ENCODE data around the gene OPN1LW. TPM values are rescaled to one million over a fixed set of nuclear protein-coding genes. Genes with fewer than 3 reads are reported as not detected.

Gene OPN1LW
- polyA plus RNA-seq, 1 experiment: not detected

DNA sequence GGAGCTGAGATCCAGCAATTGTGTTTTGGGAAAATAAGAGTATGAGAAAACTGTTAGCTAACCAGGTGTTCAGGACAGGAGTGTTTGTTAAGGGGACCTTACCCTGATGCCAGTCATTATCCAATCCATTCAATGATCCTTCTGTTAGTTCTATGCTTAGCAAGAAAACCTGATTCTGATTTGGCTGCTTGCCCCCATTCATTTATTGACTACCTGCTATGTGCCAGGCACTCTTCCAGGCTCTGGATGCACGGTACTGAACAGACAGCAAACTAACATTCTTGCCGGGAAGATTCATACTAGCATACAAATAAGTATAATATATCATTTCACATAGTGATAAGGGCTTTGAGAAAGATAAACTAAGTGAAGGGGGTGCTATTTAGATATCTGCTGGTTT, 45.5 kb upstream of the OPN1LW start:
- Histone ChIP-seq H3K27me3 (ENCODE audit: control insufficient read depth, insufficient read depth, low read length) (peaks cover 2% of the 10 kb centered on the region), H3K9me3 (ENCODE audit: control insufficient read depth, insufficient read depth, low read length) (no peaks in the 10 kb centered on the region), H3K27ac (ENCODE audit: low read depth, low read length) (no peak overlapping the region), H3K4me3 (ENCODE audit: low read depth, low read length) (no peak overlapping the region)
- POLR2A ChIA-PET: no interaction called here
- CTCF ChIA-PET: no interaction called here
- no peak for DNase-seq (ENCODE audit: low read depth, low spot score)
- TF ChIP-seq CTCF (IDR thresholded peaks at IDR 0.05; ENCODE audit: low read depth, low read length): no peak

- H3K27ac ChIP-seq (ENCODE audit: low read depth, low read length): no peak overlapping the region
- no peaks in the 10 kb centered on the region for H3K9me3 ChIP-seq (ENCODE audit: control insufficient read depth, insufficient read depth, low read length)
- peaks cover 12% of the 10 kb centered on the region for H3K27me3 ChIP-seq (ENCODE audit: control insufficient read depth, insufficient read depth, low read length)
- ChIA-PET POLR2A (no interaction called here), CTCF (no interaction called here)
- no peak for DNase-seq (ENCODE audit: low read depth, low spot score)
- no peak for TF ChIP-seq CTCF (IDR thresholded peaks at IDR 0.05; ENCODE audit: low read depth, low read length)
- no peak overlapping the region for H3K4me3 ChIP-seq (ENCODE audit: low read depth, low read length)
Observed at GRCh38 chrX:154113729-154114128, 30.3 kb upstream of the OPN1LW start.

GRCh38 chrX:154114652-154115051, 29.4 kb upstream of the OPN1LW start:
- Histone ChIP-seq H3K27ac (ENCODE audit: low read depth, low read length) (no peak overlapping the region), H3K4me3 (ENCODE audit: low read depth, low read length) (no peak overlapping the region), H3K27me3 (ENCODE audit: control insufficient read depth, insufficient read depth, low read length) (peaks cover 12% of the 10 kb centered on the region), H3K9me3 (ENCODE audit: control insufficient read depth, insufficient read depth, low read length) (no peaks in the 10 kb centered on the region)
- no peak for TF ChIP-seq CTCF (IDR thresholded peaks at IDR 0.05; ENCODE audit: low read depth, low read length)
- ChIA-PET CTCF (no interaction called here), POLR2A (no interaction called here)
- DNase-seq (ENCODE audit: low read depth, low spot score): no peak

DNA sequence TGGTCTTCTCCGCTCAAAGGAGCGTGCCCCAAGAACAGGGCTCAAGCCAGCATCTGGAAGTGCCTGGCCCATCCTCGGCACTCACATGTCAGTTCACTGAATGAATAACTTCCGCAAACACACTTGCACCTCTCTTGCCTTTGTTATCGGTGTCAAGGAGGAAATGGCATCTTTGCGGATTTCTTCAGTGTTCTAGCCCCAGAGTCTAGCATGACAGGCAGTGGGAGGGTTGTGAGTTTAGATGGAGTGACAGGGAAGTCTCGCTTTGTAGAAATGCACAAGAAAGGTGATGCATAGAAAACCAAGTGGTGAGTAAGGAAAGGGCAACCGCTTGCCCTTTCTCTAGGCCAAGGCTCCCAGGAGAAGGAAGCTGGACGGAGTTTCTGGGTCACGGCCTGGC, 29.0 kb upstream of the OPN1LW start:
- no peak overlapping the region for H3K27ac ChIP-seq (ENCODE audit: low read depth, low read length)
- POLR2A ChIA-PET: no interaction called here
- CTCF ChIA-PET: no interaction called here

DNA sequence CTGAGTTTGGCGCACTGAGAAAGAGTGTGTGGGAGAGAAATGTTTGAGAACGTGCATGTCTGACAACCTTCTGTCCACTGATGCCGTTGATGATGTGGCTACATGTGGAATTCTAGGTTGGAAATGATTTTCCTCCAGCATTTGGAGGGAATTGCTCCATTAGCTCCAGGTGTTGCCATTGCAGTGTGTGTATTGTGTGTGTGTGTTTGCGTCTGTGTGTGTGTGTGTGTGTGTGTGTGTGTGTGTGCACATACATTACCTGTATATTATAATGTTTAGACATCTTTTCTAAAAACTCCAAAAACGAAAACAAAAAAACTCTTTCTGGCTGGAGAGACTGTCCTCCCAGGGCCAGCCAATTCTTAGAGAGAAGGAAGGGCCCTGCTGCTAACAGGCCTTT, 28.3 kb upstream of the OPN1LW start:
- no peak for DNase-seq (ENCODE audit: low read depth, low spot score)
- CTCF ChIA-PET: no interaction called here
- TF ChIP-seq CTCF (IDR thresholded peaks at IDR 0.05; ENCODE audit: low read depth, low read length): no peak
- Histone ChIP-seq H3K27ac (ENCODE audit: low read depth, low read length) (no peak overlapping the region), H3K9me3 (ENCODE audit: control insufficient read depth, insufficient read depth, low read length) (no peaks in the 10 kb centered on the region), H3K4me3 (ENCODE audit: low read depth, low read length) (no peak overlapping the region), H3K27me3 (ENCODE audit: control insufficient read depth, insufficient read depth, low read length) (peaks cover 12% of the 10 kb centered on the region)
- POLR2A ChIA-PET: no interaction called here

More for the DNA sequence above, 29.0 kb upstream of the OPN1LW start:
- Histone ChIP-seq H3K27me3 (ENCODE audit: control insufficient read depth, insufficient read depth, low read length) (peaks cover 12% of the 10 kb centered on the region), H3K9me3 (ENCODE audit: control insufficient read depth, insufficient read depth, low read length) (no peaks in the 10 kb centered on the region), H3K4me3 (ENCODE audit: low read depth, low read length) (no peak overlapping the region)
- no peak for TF ChIP-seq CTCF (IDR thresholded peaks at IDR 0.05; ENCODE audit: low read depth, low read length)
- DNase-seq (ENCODE audit: low read depth, low spot score): no peak

All from AG04450 (cell line).